ENCODE data around the gene RHOBTB1.

RHOBTB1 gene

GRCh38 chr10:60943316-60944057 lies 498 bp downstream of the RHOBTB1 start:
- no peak for TF ChIP-seq CTCF (conservative IDR thresholded peaks at IDR 0.05; ENCODE audit: control insufficient read depth, insufficient read depth, low read depth, low read length)
- peak; percentile 38 for DNase-seq (ENCODE audit: low read depth)
- H3K4me3 ChIP-seq (ENCODE audit: control insufficient read depth, low read depth, low read length), result peak overlapping the region; percentile 75

GRCh38 chr10:60942788-60943315 lies 1.1 kb downstream of the RHOBTB1 start:
- no peak for TF ChIP-seq CTCF (conservative IDR thresholded peaks at IDR 0.05; ENCODE audit: control insufficient read depth, insufficient read depth, low read depth, low read length)
- peak overlapping the region; percentile 75 for H3K4me3 ChIP-seq (ENCODE audit: control insufficient read depth, low read depth, low read length)
- DNase-seq (ENCODE audit: low read depth), result peak; percentile 25

- peak overlapping the region; percentile 75 for H3K4me3 ChIP-seq (ENCODE audit: control insufficient read depth, low read depth, low read length)
Observed at GRCh38 chr10:60942134-60942787, 1.7 kb downstream of the RHOBTB1 start.

GRCh38 chr10:60940446-60940845 lies 3.5 kb downstream of the RHOBTB1 start:
- TF ChIP-seq CTCF (conservative IDR thresholded peaks at IDR 0.05; ENCODE audit: control insufficient read depth, insufficient read depth, low read depth, low read length), result no peak
- peak; percentile 31 for DNase-seq (ENCODE audit: low read depth)
- H3K4me3 ChIP-seq (ENCODE audit: control insufficient read depth, low read depth, low read length), result no peak overlapping the region

More at GRCh38 chr10:60942134-60942787, 1.7 kb downstream of the RHOBTB1 start:
- no peak for DNase-seq (ENCODE audit: low read depth)
- TF ChIP-seq CTCF (conservative IDR thresholded peaks at IDR 0.05; ENCODE audit: control insufficient read depth, insufficient read depth, low read depth, low read length), result no peak

- peak; percentile 64 for DNase-seq (ENCODE audit: low read depth)
- H3K4me3 ChIP-seq (ENCODE audit: control insufficient read depth, low read depth, low read length), result no peak overlapping the region
- TF ChIP-seq CTCF (conservative IDR thresholded peaks at IDR 0.05; ENCODE audit: control insufficient read depth, insufficient read depth, low read depth, low read length), result no peak
Observed at GRCh38 chr10:60937784-60938654, 6.0 kb downstream of the RHOBTB1 start.

GRCh38 chr10:60937022-60937421 lies 7.0 kb downstream of the RHOBTB1 start:
- TF ChIP-seq CTCF (conservative IDR thresholded peaks at IDR 0.05; ENCODE audit: control insufficient read depth, insufficient read depth, low read depth, low read length), result no peak

More at GRCh38 chr10:60937022-60937421, 7.0 kb downstream of the RHOBTB1 start:
- H3K4me3 ChIP-seq (ENCODE audit: control insufficient read depth, low read depth, low read length), result no peak overlapping the region
- no peak for DNase-seq (ENCODE audit: low read depth)
